GM12801 (cell line): ENCODE results near the gene GJD4.

Experiments
- TF ChIP-seq, protein P1 (sequence below): IDR thresholded peaks from one replicate; pipeline ENCODE4 v1.5.1; 2011; ENCODE audit warnings: control low read depth; ENCODE audit not compliant: insufficient read length; ENCODE audit errors: extremely low read depth

The GJD4 gene

DNA sequence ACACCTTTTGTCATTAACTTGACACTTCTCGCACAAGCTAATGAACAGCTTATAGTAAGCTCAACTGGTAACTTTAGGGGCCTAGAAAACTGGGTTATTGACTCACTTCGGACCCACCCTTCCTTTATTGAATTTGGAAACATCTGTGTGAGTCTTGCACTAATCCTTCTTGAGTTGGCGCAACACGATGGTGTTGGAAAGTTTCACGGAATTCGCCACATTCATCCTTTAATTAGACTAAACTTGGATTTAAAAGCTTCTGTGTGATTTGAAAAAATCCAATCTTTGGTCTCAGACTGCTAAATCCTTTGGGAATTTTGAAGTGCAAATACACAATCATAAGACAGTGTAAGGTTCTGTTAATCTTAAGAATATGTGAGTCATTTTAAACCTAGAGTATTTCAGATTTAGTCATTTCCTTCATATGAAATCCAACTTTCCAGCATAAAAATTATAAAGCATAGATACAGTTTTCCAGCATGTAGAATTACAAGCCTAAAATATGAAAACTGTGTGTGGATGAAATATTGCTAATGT, 21.9 kb downstream of the GJD4 start:
- TF ChIP-seq, protein P1, sequence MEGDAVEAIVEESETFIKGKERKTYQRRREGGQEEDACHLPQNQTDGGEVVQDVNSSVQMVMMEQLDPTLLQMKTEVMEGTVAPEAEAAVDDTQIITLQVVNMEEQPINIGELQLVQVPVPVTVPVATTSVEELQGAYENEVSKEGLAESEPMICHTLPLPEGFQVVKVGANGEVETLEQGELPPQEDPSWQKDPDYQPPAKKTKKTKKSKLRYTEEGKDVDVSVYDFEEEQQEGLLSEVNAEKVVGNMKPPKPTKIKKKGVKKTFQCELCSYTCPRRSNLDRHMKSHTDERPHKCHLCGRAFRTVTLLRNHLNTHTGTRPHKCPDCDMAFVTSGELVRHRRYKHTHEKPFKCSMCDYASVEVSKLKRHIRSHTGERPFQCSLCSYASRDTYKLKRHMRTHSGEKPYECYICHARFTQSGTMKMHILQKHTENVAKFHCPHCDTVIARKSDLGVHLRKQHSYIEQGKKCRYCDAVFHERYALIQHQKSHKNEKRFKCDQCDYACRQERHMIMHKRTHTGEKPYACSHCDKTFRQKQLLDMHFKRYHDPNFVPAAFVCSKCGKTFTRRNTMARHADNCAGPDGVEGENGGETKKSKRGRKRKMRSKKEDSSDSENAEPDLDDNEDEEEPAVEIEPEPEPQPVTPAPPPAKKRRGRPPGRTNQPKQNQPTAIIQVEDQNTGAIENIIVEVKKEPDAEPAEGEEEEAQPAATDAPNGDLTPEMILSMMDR, result no peak

DNA sequence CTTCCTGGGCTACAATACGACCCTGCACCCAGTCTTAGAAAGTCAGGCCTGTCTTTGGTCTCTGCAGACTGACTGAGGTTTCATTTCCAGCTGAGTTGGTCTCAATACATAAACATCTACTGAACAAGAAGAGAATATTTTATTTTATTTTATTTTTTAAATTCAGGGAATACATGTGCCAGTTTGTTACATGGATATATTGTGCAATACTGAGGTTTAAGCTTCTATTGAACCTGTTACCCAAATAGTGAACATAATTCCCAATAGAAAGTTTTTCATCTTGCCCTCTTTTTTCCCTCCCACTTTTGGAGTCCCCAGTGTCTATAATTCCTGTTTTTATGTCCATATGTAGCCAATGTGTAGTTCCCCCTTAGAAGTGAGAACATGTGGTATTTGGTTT, 26.3 kb downstream of the GJD4 start:
- TF ChIP-seq, protein P1, result no peak

DNA sequence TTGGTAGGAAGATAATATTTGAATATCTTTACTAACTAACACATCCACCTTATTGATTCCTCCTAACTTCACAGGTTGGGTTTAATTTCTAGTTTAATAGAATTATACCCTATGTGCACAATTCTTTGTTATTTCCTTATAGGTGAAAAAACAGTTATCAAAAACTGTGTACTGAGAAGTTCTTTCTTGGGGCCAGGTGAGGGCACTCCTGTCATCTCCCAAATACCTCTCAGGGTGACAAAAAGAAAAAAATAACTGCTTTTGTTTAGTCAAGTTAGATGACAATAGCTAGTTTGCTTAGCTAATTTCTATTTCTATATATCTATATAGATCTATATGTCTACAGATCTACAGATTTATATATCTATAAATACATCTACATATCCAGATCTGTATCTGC, 26.9 kb downstream of the GJD4 start:
- TF ChIP-seq, protein P1, result no peak

DNA sequence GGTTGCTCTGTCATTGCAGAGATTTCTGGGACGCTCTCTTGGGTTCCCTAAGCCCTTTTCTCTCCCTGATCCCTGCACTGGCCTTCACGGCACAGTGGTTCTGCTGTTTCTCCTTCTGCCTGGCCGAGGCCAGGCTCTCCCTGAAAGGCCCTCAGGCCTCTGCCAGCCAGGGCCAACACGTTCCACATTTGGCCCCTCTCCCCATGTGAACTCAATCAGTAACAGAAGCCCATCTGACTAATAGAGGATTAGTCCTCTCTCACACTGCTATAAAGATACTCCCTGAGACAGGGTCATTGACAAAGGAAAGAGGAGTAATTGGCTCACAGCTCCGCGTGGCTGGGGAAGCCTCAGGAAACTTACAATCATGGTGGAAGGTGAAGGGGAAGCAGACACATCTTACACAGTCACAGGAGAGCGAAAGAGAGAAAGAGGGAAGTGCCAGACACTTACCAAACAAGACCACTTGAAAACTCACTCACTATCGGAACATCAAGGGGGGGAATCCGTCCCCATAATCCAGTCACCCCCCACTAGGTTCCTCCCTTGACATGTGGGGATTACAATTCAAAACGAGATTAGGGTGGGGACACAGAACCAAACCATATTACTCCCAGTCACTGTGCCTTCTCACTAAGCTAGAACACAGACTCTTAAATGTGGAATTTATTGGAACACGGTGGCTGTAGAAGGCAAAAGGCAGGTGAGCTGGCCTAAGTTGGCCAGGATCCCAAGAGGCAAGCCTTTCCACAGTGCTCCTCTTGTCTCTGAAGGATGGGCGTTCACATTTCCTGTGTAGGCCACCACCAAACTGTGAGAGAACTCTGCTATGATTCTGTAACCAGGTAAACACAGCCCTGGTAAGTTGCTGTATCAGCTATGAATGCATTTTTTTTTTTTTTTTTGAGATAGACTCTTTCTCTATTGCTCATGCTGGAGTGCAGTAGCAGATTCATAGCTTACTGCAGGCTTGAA, 28.2 kb downstream of the GJD4 start:
- TF ChIP-seq, protein P1, result no peak

DNA sequence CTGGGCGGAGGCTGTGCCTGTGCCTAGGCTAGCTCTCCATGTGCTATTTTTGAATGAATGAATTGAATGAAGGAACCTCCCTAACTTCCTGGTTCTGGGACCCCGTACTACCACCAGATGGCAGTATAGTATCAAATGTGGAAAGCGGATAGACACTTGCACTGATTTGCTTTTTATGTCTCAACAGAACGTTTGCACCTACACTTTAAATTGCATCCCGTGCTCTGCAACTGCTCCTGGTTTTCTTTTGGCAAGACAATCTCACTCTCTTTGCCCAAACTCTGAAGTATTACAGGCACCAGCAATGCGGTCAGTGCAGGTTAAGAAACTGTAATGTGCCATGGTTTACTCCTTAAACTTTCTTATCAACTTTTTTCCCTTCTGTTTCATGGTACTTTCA, 30.4 kb downstream of the GJD4 start:
- TF ChIP-seq, protein P1, result no peak

DNA sequence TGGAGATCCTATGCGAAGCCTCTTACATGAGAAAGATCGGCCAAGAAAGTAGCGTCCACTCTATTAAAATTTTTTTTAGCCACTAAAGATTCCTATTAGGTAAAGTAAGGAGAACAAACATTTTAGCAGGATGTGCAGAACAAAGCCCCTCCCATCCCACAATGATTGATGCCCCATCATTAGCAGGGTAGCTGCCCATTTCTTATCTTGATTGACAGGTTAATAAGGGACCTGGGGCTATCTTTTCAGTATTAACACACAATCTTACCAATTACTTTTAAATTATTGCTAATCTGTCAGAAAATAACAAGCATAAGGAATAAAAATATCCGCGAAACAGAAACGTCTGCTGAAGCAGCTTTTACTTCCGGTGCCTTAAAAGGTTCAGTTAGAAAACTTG, 31.8 kb downstream of the GJD4 start:
- TF ChIP-seq, protein P1, result no peak

DNA sequence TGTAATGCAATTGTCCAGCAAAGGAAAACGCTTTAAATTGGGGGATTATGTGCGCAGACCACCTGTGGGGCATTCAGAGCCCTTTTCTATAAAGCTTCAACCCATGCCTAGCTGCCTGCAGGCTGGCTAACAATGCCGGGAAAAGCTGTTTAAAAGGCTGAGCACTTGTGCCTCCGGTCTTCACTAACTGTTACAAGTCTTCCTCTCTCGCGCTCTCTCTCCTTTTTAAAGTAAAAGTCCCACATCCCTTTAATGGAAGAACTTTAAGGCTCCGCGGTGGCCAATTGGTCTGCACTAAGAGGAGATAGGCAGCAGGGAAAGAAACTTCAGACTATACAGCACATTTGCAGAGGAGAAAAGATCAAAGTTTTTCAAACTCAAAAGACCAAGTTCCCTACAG, 32.3 kb downstream of the GJD4 start:
- TF ChIP-seq, protein P1, result no peak
